GM06990 (cell line): ENCODE measurements around the gene EPHX1.

Source experiments
- DNase-seq: peaks from one replicate; pipeline ENCODE4 v3.0.0-alpha.2; 2011; ENCODE audit not compliant: insufficient read length; ENCODE audit errors: extremely low read depth
- H3K27me3 ChIP-seq: replicated peaks from 2 replicates; pipeline ENCODE4 v1.6.0; 2011; ENCODE audit warnings: low read length; ENCODE audit not compliant: control insufficient read depth, insufficient read depth
- H3K36me3 ChIP-seq: 2 replicates; pipeline ENCODE4 v1.5.1; 2011; ENCODE audit warnings: low read length; ENCODE audit not compliant: control insufficient read depth, insufficient read depth
- H3K4me3 ChIP-seq: replicated peaks from 2 replicates; pipeline ENCODE4 v1.5.1; 2011; ENCODE audit warnings: low read depth, mild to moderate bottlenecking, control low read depth, low read length
- TF ChIP-seq, protein P1 (sequence below): IDR thresholded peaks from 2 replicates; pipeline ENCODE4 v1.5.1; 2011; ENCODE audit warnings: low read length, control low read depth, mild to moderate bottlenecking, inconsistent platforms; ENCODE audit not compliant: insufficient read depth, poor library complexity, severe bottlenecking

Gene EPHX1

GRCh38 chr1:225889743-225890142, 79.8 kb downstream of the EPHX1 start:
- Histone ChIP-seq H3K36me3 (no peaks in the 10 kb centered on the region), H3K27me3 (no peaks in the 10 kb centered on the region), H3K4me3 (no peak overlapping the region)
- no peak for DNase-seq
- TF ChIP-seq, protein P1, sequence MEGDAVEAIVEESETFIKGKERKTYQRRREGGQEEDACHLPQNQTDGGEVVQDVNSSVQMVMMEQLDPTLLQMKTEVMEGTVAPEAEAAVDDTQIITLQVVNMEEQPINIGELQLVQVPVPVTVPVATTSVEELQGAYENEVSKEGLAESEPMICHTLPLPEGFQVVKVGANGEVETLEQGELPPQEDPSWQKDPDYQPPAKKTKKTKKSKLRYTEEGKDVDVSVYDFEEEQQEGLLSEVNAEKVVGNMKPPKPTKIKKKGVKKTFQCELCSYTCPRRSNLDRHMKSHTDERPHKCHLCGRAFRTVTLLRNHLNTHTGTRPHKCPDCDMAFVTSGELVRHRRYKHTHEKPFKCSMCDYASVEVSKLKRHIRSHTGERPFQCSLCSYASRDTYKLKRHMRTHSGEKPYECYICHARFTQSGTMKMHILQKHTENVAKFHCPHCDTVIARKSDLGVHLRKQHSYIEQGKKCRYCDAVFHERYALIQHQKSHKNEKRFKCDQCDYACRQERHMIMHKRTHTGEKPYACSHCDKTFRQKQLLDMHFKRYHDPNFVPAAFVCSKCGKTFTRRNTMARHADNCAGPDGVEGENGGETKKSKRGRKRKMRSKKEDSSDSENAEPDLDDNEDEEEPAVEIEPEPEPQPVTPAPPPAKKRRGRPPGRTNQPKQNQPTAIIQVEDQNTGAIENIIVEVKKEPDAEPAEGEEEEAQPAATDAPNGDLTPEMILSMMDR, result no peak

DNA sequence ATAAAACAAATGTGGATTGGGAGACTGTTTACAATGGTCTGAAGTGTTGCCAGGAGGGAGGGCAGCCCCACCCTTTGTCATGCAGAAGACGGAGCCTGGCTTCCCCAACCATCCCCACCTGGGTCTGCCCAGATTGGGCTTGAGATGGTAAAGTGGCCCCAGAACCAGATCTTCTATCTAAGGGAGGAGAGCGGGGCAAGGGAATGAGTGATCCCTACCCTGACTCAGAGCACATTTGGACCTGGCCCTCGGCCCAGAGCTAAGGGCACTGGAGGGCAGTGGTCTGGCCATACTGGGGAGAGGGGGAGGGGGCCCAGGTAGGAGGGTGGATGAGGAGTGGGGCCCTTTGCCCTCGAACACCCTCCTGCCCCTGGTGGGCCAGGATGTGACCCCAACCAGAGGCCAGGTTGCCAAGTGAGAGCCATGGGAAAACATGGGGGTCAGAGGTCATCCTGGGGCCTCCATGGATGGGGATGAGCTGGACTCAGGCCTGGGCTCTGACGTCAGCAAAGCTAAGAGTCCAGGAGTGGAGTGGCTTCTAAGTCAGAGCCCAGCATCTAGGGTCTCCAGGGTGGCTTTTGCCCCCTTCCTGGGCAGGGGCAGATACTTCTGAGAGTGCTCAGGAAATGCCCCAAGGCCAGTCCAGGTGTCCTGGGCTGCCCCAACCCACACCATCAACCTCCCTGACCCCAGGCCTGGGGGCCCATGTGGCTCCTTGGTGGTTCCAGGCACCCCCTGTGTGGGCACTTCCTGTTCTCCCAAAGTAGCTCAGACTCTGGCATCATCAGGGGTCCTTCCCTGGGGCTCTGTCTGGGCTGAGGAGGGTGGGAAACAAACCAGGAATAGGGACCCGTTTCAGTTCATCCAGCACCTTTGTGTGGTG, 80.7 kb downstream of the EPHX1 start:
- H3K27me3 ChIP-seq, result no peaks in the 10 kb centered on the region
- TF ChIP-seq, protein P1, result no peak
- no peaks in the 10 kb centered on the region for H3K36me3 ChIP-seq
- no peak overlapping the region for H3K4me3 ChIP-seq
- DNase-seq, result no peak

- Histone ChIP-seq H3K36me3 (no peaks in the 10 kb centered on the region), H3K27me3 (no peaks in the 10 kb centered on the region), H3K4me3 (no peak overlapping the region)
- DNase-seq, result no peak
- TF ChIP-seq, protein P1, result no peak
Measured at GRCh38 chr1:225891229-225891972, 81.5 kb downstream of the EPHX1 start.

DNA sequence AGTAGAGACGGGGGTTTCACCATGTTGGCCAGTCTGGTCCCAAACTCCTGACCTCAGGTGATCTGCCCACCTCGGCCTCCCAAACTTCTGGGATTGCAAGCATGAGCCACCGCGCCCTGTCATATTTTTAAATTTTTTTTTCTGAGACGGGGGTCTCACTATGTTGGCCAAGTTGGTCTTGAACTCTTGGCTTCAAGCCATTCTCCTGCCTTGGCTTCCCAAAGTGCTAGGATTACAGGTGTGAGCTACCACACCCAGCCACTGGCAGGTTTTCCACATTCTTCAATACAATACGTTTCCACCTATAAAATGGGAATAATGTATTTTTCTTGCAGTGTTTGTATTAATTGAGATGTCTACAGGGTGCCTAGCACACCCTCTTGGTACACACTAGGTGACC, 82.4 kb downstream of the EPHX1 start:
- DNase-seq, result no peak
- Histone ChIP-seq H3K4me3 (no peak overlapping the region), H3K27me3 (no peaks in the 10 kb centered on the region), H3K36me3 (no peaks in the 10 kb centered on the region)
- TF ChIP-seq, protein P1, result no peak
